Spleen (tissue), 7 donors: Measurements from ENCODE around the gene CD47.

Experiments
- POLR2A ChIP-seq, 3 donors: fragments of 450-650 bp; IDR thresholded peaks; one replicate each; pipeline ENCODE4 v1.5.1; 2017; ENCODE audit warnings: antibody characterized with exemption in 3 of 3, mild to moderate bottlenecking in 1 of 3
- POLR2AphosphoS5 ChIP-seq, 3 donors: sonication (generic); formaldehyde crosslinking; IDR thresholded peaks; one replicate each; pipeline ENCODE4 v1.5.1; 2017; ENCODE audit warnings: antibody characterized with exemption in 3 of 3
- TF ChIP-seq, protein P1 (sequence below), 11 experiments: fragments of 200-600 bp in 7 of 11; fragments of 450-650 bp in 4 of 11; sonication (generic) in 4 of 11; IDR thresholded peaks in 8 of 11; conservative IDR thresholded peaks in 3 of 11; 1 replicate in 7 of 11; 2 replicates in 4 of 11; pipeline versions ENCODE4 v1.4.0 to v1.8.0; 2016 to 2021; ENCODE audit warnings: antibody characterized with exemption in 11 of 11, inconsistent platforms in 4 of 11, mild to moderate bottlenecking in 1 of 11
- donor health status: DM: no; HTN: no; CAD: no; lungs with moderate emphysema.
- donor health status: DM: no; HTN: no; CAD: no.
- donor health status: DM: no; HTN: no; CAD: no.

DNA sequence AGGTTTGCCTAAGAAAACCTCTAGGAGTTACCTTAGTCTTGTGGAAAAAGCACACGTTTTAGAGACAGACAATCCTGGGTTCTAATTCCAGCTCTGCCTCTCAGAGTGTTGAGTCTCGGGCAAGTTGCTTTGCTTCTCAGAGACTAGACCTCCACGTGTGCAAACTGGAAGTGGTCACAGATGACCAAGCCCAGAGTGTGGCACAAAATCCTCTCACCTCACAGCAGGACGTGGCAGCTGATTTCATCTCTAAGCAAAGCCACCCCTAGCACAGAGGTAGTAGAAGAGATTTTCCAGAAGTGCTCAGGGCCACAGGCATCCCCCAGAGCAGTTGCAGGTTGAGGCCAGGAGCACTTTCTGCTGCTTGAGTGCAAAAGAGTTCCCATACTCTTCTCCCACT, 79.2 kb downstream of the CD47 start:
- TF ChIP-seq, protein P1, sequence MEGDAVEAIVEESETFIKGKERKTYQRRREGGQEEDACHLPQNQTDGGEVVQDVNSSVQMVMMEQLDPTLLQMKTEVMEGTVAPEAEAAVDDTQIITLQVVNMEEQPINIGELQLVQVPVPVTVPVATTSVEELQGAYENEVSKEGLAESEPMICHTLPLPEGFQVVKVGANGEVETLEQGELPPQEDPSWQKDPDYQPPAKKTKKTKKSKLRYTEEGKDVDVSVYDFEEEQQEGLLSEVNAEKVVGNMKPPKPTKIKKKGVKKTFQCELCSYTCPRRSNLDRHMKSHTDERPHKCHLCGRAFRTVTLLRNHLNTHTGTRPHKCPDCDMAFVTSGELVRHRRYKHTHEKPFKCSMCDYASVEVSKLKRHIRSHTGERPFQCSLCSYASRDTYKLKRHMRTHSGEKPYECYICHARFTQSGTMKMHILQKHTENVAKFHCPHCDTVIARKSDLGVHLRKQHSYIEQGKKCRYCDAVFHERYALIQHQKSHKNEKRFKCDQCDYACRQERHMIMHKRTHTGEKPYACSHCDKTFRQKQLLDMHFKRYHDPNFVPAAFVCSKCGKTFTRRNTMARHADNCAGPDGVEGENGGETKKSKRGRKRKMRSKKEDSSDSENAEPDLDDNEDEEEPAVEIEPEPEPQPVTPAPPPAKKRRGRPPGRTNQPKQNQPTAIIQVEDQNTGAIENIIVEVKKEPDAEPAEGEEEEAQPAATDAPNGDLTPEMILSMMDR (IDR thresholded peaks at IDR 0.05 in 8 of 11, conservative IDR thresholded peaks at IDR 0.05 in 3 of 11) = no peak
- TF ChIP-seq POLR2A (IDR thresholded peaks at IDR 0.05) (no peak), POLR2AphosphoS5 (IDR thresholded peaks at IDR 0.05) (no peak)
